Fibroblast of lung (primary cell): ENCODE results near the gene SCN5A.

Source experiments
- CTCF ChIP-seq, 2 donors: IDR thresholded peaks in 1 of 2; conservative IDR thresholded peaks in 1 of 2; 1 replicate in 1 of 2; 2 replicates in 1 of 2; pipeline ENCODE4 v1.5.1; 2011 to 2012; ENCODE audit warnings: low read length in 2 of 2, control low read depth in 1 of 2, inconsistent platforms in 1 of 2, low read depth in 1 of 2, mild to moderate bottlenecking in 1 of 2
- EZH2 ChIP-seq: IDR thresholded peaks from 2 replicates; pipeline ENCODE4 v1.5.1; 2012; ENCODE audit warnings: low read length, control low read depth, mild to moderate bottlenecking; ENCODE audit errors: missing control alignments

DNA sequence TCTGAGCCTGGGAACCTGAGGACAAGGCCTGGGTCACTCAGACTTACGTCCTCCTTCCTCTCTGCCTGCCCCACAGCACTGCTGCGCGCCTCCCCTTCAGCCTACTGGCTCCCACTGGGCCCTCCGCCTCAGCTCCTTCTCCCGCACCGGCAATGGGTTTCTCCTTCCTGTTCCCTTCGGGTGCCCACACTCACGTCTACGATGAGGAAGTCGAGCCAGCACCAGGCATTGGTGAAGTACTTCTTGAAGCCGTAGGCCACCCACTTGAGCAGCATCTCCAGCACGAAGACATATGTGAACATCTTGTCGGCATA is 83.3 kb downstream of the SCN5A start:
- TF ChIP-seq CTCF (conservative IDR thresholded peaks at IDR 0.05 in 1 of 2, IDR thresholded peaks at IDR 0.05 in 1 of 2; ENCODE audit: low read depth in 1 of 2, low read length in 2 of 2) = no peak
- TF ChIP-seq EZH2 = no peak
